ENCODE results near the gene TMEM176A. TPM values are rescaled to one million over a fixed set of nuclear protein-coding genes. Genes with fewer than 3 reads are reported as not detected.
"Not testable (repeated sequence)": the region's sequence is repeated elsewhere in the genome, so short reads cannot be mapped to it uniquely, and the experiment has no call there.

TMEM176A gene
- total RNA-seq, 2 donors from 2014 or later: 7.6 to 27.5 TPM

- no peak for DNase-seq
- ATAC-seq: no peak
- TF ChIP-seq POLR2A (IDR thresholded peaks at IDR 0.05) (no peak), CTCF (IDR thresholded peaks at IDR 0.05) (no peak)
- H3K36me3 ChIP-seq (replicated peaks in 1 of 2; ENCODE audit: insufficient read depth in 1 of 2, low read depth in 2 of 2): no peaks in the 10 kb centered on the region
- peaks cover 3% of the 10 kb centered on the region for H3K4me1 ChIP-seq
- no peak overlapping the region for H3K4me3 ChIP-seq
- peaks cover 0 to 9% (median 0%) of the 10 kb centered on the region in 3 donors for H3K9me3 ChIP-seq
- no peaks in the 10 kb centered on the region for H3K27me3 ChIP-seq
- no peak overlapping the region for H3K27ac ChIP-seq
- intact Hi-C loops (cut with DNase I): no loop called here
Measured at GRCh38 chr7:150805864-150806263, 5.3 kb downstream of the TMEM176A start.

GRCh38 chr7:150806454-150806853 lies 5.9 kb downstream of the TMEM176A start:
- Histone ChIP-seq H3K4me1 (no peaks in the 10 kb centered on the region), H3K27me3 (no peaks in the 10 kb centered on the region), H3K27ac (no peak overlapping the region), H3K9me3 (peaks cover 0 to 9% (median 0%) of the 10 kb centered on the region in 3 donors), H3K4me3 (no peak overlapping the region), H3K36me3 (replicated peaks in 1 of 2; ENCODE audit: insufficient read depth in 1 of 2, low read depth in 2 of 2) (no peaks in the 10 kb centered on the region)
- intact Hi-C loops (cut with DNase I): no loop called here
- 92 to 94% methylated on average over 3 of the region's 3 CpGs for WGBS, 2 donors
- no peak for ATAC-seq
- no peak for DNase-seq
- TF ChIP-seq CTCF (IDR thresholded peaks at IDR 0.05) (no peak), POLR2A (IDR thresholded peaks at IDR 0.05) (no peak)

- Histone ChIP-seq H3K4me1 (no peaks in the 10 kb centered on the region), H3K27ac (no peak overlapping the region), H3K9me3 (peaks cover 0 to 9% (median 0%) of the 10 kb centered on the region in 3 donors), H3K4me3 (no peak overlapping the region), H3K27me3 (no peaks in the 10 kb centered on the region), H3K36me3 (replicated peaks in 1 of 2; ENCODE audit: insufficient read depth in 1 of 2, low read depth in 2 of 2) (no peaks in the 10 kb centered on the region)
- TF ChIP-seq CTCF (IDR thresholded peaks at IDR 0.05) (no peak), POLR2A (IDR thresholded peaks at IDR 0.05) (no peak)
- no peak for ATAC-seq
- intact Hi-C loops (cut with DNase I): no loop called here
- 74 to 78% methylated on average over 2 of the region's 2 CpGs for WGBS, 2 donors
- no peak for DNase-seq
Measured at GRCh38 chr7:150806863-150807262, 6.3 kb downstream of the TMEM176A start.

GRCh38 chr7:150807616-150808438 lies 7.3 kb downstream of the TMEM176A start:
- H3K36me3 ChIP-seq (replicated peaks in 1 of 2; ENCODE audit: insufficient read depth in 1 of 2, low read depth in 2 of 2); H3K4me1 ChIP-seq; H3K9me3 ChIP-seq; intact Hi-C loops (cut with DNase I); ATAC-seq; H3K27me3 ChIP-seq; H3K4me3 ChIP-seq: not testable (repeated sequence)
- DNase-seq: peak in 2 of 4 donors; percentile 23 to 65
- 40 to 49% methylated on average over 7 to 13 of the region's 13 CpGs for WGBS, 2 donors
- H3K27ac ChIP-seq: peak overlapping the region in 1 of 4 donors; percentile 15

GRCh38 chr7:150814328-150815001 lies 13.9 kb downstream of the TMEM176A start:
- ATAC-seq (no peak), DNase-seq (no peak)
- 69% methylated on average over 7 of the region's 7 CpGs for WGBS, 2 donors
- intact Hi-C loops (cut with DNase I): no loop called here
- Histone ChIP-seq H3K27ac (no peak overlapping the region), H3K36me3 (replicated peaks in 1 of 2; ENCODE audit: insufficient read depth in 1 of 2, low read depth in 2 of 2) (no peaks in the 10 kb centered on the region), H3K9me3 (no peaks in the 10 kb centered on the region), H3K4me3 (no peak overlapping the region), H3K4me1 (no peaks in the 10 kb centered on the region), H3K27me3 (no peaks in the 10 kb centered on the region)
- TF ChIP-seq POLR2A (IDR thresholded peaks at IDR 0.05) (no peak), CTCF (IDR thresholded peaks at IDR 0.05) (no peak)

Measured in body of pancreas (tissue), 4 donors.